Panc1 (cell line): ENCODE data around the gene TOP3A. TPM values are rescaled to one million over a fixed set of nuclear protein-coding genes. Genes with fewer than 3 reads are reported as not detected.

Experiments used
- ATAC-seq: fragments of 200-7000 bp; cut with Tn5 transposase; 2 replicates; pipeline ENCODE4 v1.9.1; 2020; ENCODE audit warnings: mild to moderate bottlenecking, moderate library complexity
- BruUV-seq: library from RNA; stranded (reverse); fragments of 400-500 nt; replicated peaks from 2 replicates; lab custom pipeline; 2021; lab: Mats Ljungman, UMichigan
- CTCF ChIA-PET: fragments of 300-600 bp; sonication (Branson Sonifier 250); formaldehyde crosslinking; loops from one replicate; lab custom pipeline; 2022; ENCODE audit warnings: antibody characterized with exemption; lab: Charles Lee
- POLR2A ChIA-PET: fragments of 300-600 bp; sonication (Branson Sonifier 250); formaldehyde crosslinking; loops from one replicate; lab custom pipeline; 2022; ENCODE audit warnings: antibody characterized with exemption; lab: Charles Lee
- DNase-seq: peaks from one replicate; pipeline ENCODE4 v3.0.0-alpha.2; 2010; ENCODE audit warnings: low read depth, low spot score
- H3K27ac ChIP-seq: 2 replicates; pipeline ENCODE4 v1.5.1; 2011; ENCODE audit warnings: mild to moderate bottlenecking, low read length, inconsistent platforms
- H3K27me3 ChIP-seq: fragments of 200-500 bp; sonication (Bioruptor generic); 2 replicates; pipeline ENCODE4 v1.6.0; 2014; ENCODE audit warnings: low read length, inconsistent platforms; ENCODE audit not compliant: control insufficient read depth, insufficient read depth
- H3K36me3 ChIP-seq: fragments of 200-500 bp; sonication (Bioruptor generic); 2 replicates; pipeline ENCODE4 v1.5.1; 2014; ENCODE audit warnings: inconsistent platforms, mild to moderate bottlenecking, low read length, moderate library complexity; ENCODE audit not compliant: control insufficient read depth, insufficient read depth
- H3K4me1 ChIP-seq: 2 replicates; pipeline ENCODE4 v1.5.1; 2011; ENCODE audit warnings: inconsistent platforms, mild to moderate bottlenecking, low read length, moderate library complexity; ENCODE audit not compliant: control insufficient read depth, insufficient read depth
- H3K4me3 ChIP-seq, 2 experiments: 2 replicates each; pipeline ENCODE4 v1.5.1; 2011 to 2012; ENCODE audit warnings: low read depth in 2 of 2, low read length in 2 of 2, mild to moderate bottlenecking in 2 of 2, inconsistent platforms in 1 of 2, moderate library complexity in 1 of 2
- H3K9me3 ChIP-seq: fragments of 200-500 bp; sonication (Bioruptor generic); 2 replicates; pipeline ENCODE4 v1.5.1; 2014; ENCODE audit warnings: low read depth, mild to moderate bottlenecking, inconsistent platforms, low read length, moderate library complexity; ENCODE audit not compliant: control insufficient read depth, insufficient read depth
- CTCF ChIP-seq: fragments of 450-650 bp; IDR thresholded peaks from 2 replicates; pipeline ENCODE4 v1.5.1; 2017; ENCODE audit warnings: mild to moderate bottlenecking
- POLR2AphosphoS5 ChIP-seq: IDR thresholded peaks from 2 replicates; pipeline ENCODE4 v1.6.1; 2012; ENCODE audit warnings: mild to moderate bottlenecking, low read depth, low read length, moderate library complexity
- REST ChIP-seq, 2 experiments: IDR thresholded peaks; 2 replicates each; pipeline ENCODE4 v1.6.1; 2011 to 2012; ENCODE audit warnings: low read depth in 2 of 2, control low read depth in 1 of 2, low read length in 1 of 2, mild to moderate bottlenecking in 1 of 2, moderate library complexity in 1 of 2; ENCODE audit not compliant: insufficient read depth in 1 of 2
- SIN3A ChIP-seq: IDR thresholded peaks from 2 replicates; pipeline ENCODE4 v1.6.1; 2012; ENCODE audit warnings: low read depth, mild to moderate bottlenecking, low read length, moderate library complexity, borderline replicate concordance; ENCODE audit not compliant: insufficient read depth
- TCF7L2 ChIP-seq: IDR thresholded peaks from 2 replicates; pipeline ENCODE4 v1.6.1; 2011; ENCODE audit warnings: mild to moderate bottlenecking, low read depth, low read length, inconsistent platforms
- in situ Hi-C: cut with HindIII; loops from 2 replicates; pipeline ENCODE4 v1.10.0; 2016; ENCODE audit warnings: low sequenced_read_pairs, low pct_unique_long_range_greater_than_20kb
- intact Hi-C: fragments of 100-400 bp; cut with micrococcal nuclease; formaldehyde crosslinking; loops from one replicate; pipeline ENCODE4 v1.10.0; 2022; ENCODE audit not compliant: unreplicated experiment
- total RNA-seq: library from RNA; stranded (reverse); gene quantifications from one replicate; pipeline ENCODE4 v1.2.1, GENCODE V29; 2021; ENCODE audit not compliant: unreplicated experiment

The TOP3A gene
- total RNA-seq, 1 experiment from 2014 or later, result 49.3 TPM

GRCh38 chr17:18267927-18268711 is 46.7 kb downstream of the TOP3A start:
- Histone ChIP-seq H3K27me3 (no peaks in the 10 kb centered on the region), H3K27ac (no peak overlapping the region), H3K36me3 (no peaks in the 10 kb centered on the region), H3K4me3 (no peak overlapping the region), H3K9me3 (no peaks in the 10 kb centered on the region), H3K4me1 (no peaks in the 10 kb centered on the region)
- POLR2A ChIA-PET, result interaction anchor here (0.5 kb wide), 1 partner anchor 68 kb away, joined by 4 read pairs; no protein-coding TSS in a partner anchor
- DNase-seq, result no peak
- intact Hi-C loops (no loop called here), in situ Hi-C loops (no loop called here)
- peak; percentile 35; the same call in 1 of the 2 replicates for ATAC-seq
- no TSS peak for BruUV-seq
- CTCF ChIA-PET, result no interaction called here
- 0 out of 2 replicates have a peak, but pooled peaks have one; percentile 14 for TF ChIP-seq POLR2AphosphoS5
- TF ChIP-seq REST (IDR thresholded peaks at IDR 0.05; ENCODE audit: insufficient read depth in 1 of 2, low read depth in 2 of 2, low read length in 1 of 2), result no peak

- H3K27me3 ChIP-seq, result no peaks in the 10 kb centered on the region
- CTCF ChIA-PET, result no interaction called here
- DNase-seq (no peak), ATAC-seq (peak; percentile 20; the same call in 1 of the 2 replicates)
- H3K9me3 ChIP-seq, result no peaks in the 10 kb centered on the region
- POLR2A ChIA-PET, result interaction anchor here (0.5 kb wide), 1 partner anchor 67 kb away, joined by 4 read pairs; no protein-coding TSS in a partner anchor
- in situ Hi-C loops (no loop called here), intact Hi-C loops (no loop called here)
- BruUV-seq, result no TSS peak
- H3K4me1 ChIP-seq, result no peaks in the 10 kb centered on the region
- no peak overlapping the region for H3K27ac ChIP-seq
- TF ChIP-seq POLR2AphosphoS5 (no peak), TCF7L2 (no peak), CTCF (no peak), REST (IDR thresholded peaks at IDR 0.05; ENCODE audit: insufficient read depth in 1 of 2, low read depth in 2 of 2, low read length in 1 of 2) (no peak), SIN3A (no peak)
- H3K4me3 ChIP-seq, result no peak overlapping the region
- H3K36me3 ChIP-seq, result no peaks in the 10 kb centered on the region
Measured at GRCh38 chr17:18267366-18267765, 47.4 kb downstream of the TOP3A start.
